Hair follicle dermal papilla cell (primary cell): Measurements from ENCODE around the gene ZNF155. TPM values are rescaled to one million over a fixed set of nuclear protein-coding genes. Genes with fewer than 3 reads are reported as not detected.

Experiments
- small RNA-seq: library from RNA; depleted of rRNA; stranded (forward); fragments of <200 nt; gene quantifications from one replicate; pipeline ENCODE3, GENCODE V24; 2012
- total RNA-seq: library from RNA; depleted of rRNA; stranded (reverse); fragments of >200 nt; gene quantifications from 2 replicates; pipeline ENCODE4 v1.2.3, GENCODE V29; 2012

Gene ZNF155
- total RNA-seq = 8.0 and 13.3 TPM in 2 replicates

GRCh38 chr19:43983912-43984686, at the start of gene ZNF155:
TSS of gene ZNF155 (plus strand) at chr19:43984188. CDS start at chr19:43988544, 4,356 bp downstream.

DNA sequence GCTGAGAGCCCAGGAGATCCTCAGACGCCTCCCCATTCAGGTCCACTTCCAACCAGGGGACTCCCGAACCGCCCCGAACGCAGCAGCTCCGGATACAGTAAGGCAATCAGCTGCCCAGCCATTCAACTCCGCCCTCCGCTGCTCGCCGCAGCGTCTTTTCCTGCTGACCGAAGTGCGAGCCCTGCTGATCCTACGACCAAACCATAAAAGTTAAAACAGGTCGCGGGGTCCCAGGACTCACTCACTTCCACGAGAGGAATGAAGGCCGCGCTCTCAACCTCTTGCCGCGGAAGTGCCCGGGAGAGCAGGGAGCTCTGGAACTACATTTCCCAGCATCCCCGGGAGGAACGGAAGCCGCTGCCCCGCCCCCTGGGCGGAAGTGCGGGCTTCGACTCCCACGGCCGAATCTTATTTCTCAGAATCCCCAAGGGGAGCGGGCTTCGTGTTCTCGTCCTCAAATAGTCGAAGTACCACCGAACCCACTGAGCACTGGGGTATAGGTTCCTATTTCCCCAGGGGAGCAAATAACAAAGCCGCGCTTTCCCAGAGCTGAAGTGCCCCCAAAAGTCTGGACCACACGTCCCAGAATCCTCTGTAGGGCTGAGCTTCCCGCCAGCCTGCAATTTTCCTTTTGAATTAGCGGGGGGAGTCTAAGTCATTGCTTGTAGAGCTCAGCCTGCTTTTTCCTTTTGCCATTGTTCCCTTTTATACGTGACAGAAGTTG, 48.8 kb upstream of the ZNF155 start, which contains the start of gene ZNF45:
Gene ZNF45, minus strand, starts transcription at position 298 of the 724 bp plus-strand sequence. CDS start 13,097 bp downstream, outside the sequence.

GRCh38 chr19:43950834-43951645, 32.9 kb upstream of the ZNF155 start, which contains the start of gene ZNF221:
TSS of gene ZNF221 (plus strand) at chr19:43951228. CDS start at chr19:43962727, 11,499 bp downstream.

GRCh38 chr19:44002566-44003460, 18.8 kb downstream of the ZNF155 start, which contains the start of gene ZNF230:
TSS of gene ZNF230 (plus strand) at chr19:44002957. CDS start at chr19:44007079, 4,122 bp downstream.

GRCh38 chr19:44025217-44025936, 41.4 kb downstream of the ZNF155 start, which contains the start of gene ZNF222:
TSS of gene ZNF222 (plus strand) at chr19:44025379. CDS start at chr19:44025437, 58 bp downstream.

Small RNA genes lying within 50 kb of the gene (small RNA-seq; reads per million reads assigned to genes)
- gene AC006213.5 = not detected

Other genes starting within 250 kb of the ZNF155 start
- 16.8 and 19.8 TPM in 2 replicates for gene SMG9, start 229.2 kb upstream of the ZNF155 start, total RNA-seq
- gene KCNN4, start 203.2 kb upstream of the ZNF155 start, total RNA-seq = 6.0 and 6.4 TPM in 2 replicates
- gene LYPD5, start 181.7 kb upstream of the ZNF155 start, total RNA-seq = 0.24 and 0.65 TPM in 2 replicates
- gene ZNF283, start 156.9 kb upstream of the ZNF155 start, total RNA-seq = 13.7 and 21.3 TPM in 2 replicates
- 2.4 and 3.8 TPM in 2 replicates for gene ZNF404, start 100.2 kb upstream of the ZNF155 start, total RNA-seq
- 14.3 and 20.4 TPM in 2 replicates for gene ZNF45, start 48.9 kb upstream of the ZNF155 start, total RNA-seq
- 13.1 and 14.4 TPM in 2 replicates for gene ZNF221, start 33.0 kb upstream of the ZNF155 start, total RNA-seq
- 3.2 and 3.7 TPM in 2 replicates for gene ZNF230, start 18.8 kb downstream of the ZNF155 start, total RNA-seq
- gene ZNF222, start 41.2 kb downstream of the ZNF155 start, total RNA-seq = 6.2 and 6.9 TPM in 2 replicates
- 5.2 and 6.2 TPM in 2 replicates for gene ZNF223, start 67.8 kb downstream of the ZNF155 start, total RNA-seq
- gene ZNF284, start 88.0 kb downstream of the ZNF155 start, total RNA-seq = 3.2 and 3.4 TPM in 2 replicates
- gene ZNF224, start 110.2 kb downstream of the ZNF155 start, total RNA-seq = 32.1 and 38.9 TPM in 2 replicates
- 5.6 and 6.5 TPM in 2 replicates for gene ZNF225, start 129.2 kb downstream of the ZNF155 start, total RNA-seq
- gene ZNF234, start 157.4 kb downstream of the ZNF155 start, total RNA-seq = 10.6 and 12.0 TPM in 2 replicates
- 17.6 and 17.8 TPM in 2 replicates for gene ZNF226, start 180.9 kb downstream of the ZNF155 start, total RNA-seq
- gene ZNF227, start 228.3 kb downstream of the ZNF155 start, total RNA-seq = 14.9 and 15.7 TPM in 2 replicates